Prostate gland (tissue), 2 donors: Measurements from ENCODE around the gene OLFM2.

Experiments used
- POLR2A ChIP-seq: fragments of 450-650 bp; IDR thresholded peaks from one replicate; pipeline ENCODE4 v1.6.1; 2016; ENCODE audit warnings: antibody characterized with exemption, mild to moderate bottlenecking
- TF ChIP-seq, protein P1 (sequence below), 4 experiments: fragments of 200-600 bp in 2 of 4; fragments of 450-650 bp in 2 of 4; sonication (generic) in 2 of 4; IDR thresholded peaks; 1 replicate in 3 of 4; 2 replicates in 1 of 4; pipeline ENCODE4 v1.5.1; 2016 to 2019; ENCODE audit warnings: antibody characterized with exemption in 4 of 4, mild to moderate bottlenecking in 2 of 4, moderate library complexity in 2 of 4

DNA sequence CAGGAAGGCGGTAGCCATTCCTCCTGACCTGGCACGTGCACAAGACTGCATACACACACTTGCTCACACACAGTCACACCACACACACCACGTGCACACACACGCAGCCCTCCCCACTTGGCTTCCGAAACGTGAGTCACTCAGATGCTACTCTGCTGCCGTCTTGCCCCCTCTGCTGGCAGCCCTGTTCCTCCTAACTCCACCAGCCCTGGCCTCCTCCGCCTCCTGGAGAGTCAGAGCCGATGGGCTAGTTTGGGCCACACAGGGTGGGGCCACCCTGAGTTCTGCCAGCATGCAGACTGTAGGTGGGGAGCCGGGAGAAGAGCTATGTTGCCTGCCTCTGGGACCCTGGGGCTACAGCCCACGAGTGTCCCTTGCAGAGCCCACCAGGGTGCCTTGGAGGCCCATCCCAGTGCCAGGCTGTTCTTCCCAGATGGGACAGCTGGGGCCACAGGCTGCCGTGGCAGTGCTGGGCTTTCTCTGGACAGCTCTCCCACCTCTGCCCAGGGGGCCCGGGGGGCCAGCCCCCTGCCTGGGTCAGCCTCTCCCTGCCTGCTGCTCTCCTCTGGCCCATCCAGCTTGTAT lies 89.1 kb downstream of the OLFM2 start:
- TF ChIP-seq, protein P1, sequence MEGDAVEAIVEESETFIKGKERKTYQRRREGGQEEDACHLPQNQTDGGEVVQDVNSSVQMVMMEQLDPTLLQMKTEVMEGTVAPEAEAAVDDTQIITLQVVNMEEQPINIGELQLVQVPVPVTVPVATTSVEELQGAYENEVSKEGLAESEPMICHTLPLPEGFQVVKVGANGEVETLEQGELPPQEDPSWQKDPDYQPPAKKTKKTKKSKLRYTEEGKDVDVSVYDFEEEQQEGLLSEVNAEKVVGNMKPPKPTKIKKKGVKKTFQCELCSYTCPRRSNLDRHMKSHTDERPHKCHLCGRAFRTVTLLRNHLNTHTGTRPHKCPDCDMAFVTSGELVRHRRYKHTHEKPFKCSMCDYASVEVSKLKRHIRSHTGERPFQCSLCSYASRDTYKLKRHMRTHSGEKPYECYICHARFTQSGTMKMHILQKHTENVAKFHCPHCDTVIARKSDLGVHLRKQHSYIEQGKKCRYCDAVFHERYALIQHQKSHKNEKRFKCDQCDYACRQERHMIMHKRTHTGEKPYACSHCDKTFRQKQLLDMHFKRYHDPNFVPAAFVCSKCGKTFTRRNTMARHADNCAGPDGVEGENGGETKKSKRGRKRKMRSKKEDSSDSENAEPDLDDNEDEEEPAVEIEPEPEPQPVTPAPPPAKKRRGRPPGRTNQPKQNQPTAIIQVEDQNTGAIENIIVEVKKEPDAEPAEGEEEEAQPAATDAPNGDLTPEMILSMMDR (IDR thresholded peaks at IDR 0.05), result peak in 3 of 4 experiments; percentile 45 to 53 (median 46)
- TF ChIP-seq POLR2A, result no peak
